Measurements from ENCODE around the gene CD4.
A peak's percentile ranks its signal among the peaks of the same experiment; 100 is the strongest.

CD4 gene

DNA sequence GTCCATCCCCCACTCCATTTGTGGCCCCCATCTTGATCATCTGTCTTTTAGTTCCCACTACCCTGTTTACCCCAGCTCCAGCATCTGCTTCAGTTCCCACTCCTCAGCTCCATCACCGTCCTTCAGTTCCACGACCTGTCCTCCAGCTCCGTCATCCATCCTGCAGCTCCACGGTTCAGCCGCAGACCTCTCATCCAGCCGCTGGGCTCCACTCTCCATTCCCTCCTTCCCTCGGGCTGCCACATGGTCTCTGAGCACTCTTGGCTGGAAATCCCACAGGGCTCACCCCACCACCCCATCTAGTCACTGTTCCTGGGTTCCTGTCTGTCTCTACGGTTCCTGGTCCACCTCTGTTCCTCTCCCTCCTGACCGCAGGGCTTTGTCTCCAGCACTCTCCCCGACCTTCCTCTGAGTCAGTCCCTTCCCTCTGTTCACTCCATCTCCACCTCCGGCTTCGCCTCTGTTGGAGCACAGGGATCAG is 35.6 kb downstream of the CD4 start:
- H3K27ac Mint-ChIP-seq, result peak overlapping the region; percentile 54 to 84 (median 73)
- H3K9me3 Mint-ChIP-seq, result no peaks in the 10 kb centered on the region
- H3K4me3 Mint-ChIP-seq, result peak overlapping the region; percentile 22 to 78 (median 45)
- TF ChIP-seq CTCF (IDR thresholded peaks at IDR 0.05; ENCODE audit: unreplicated experiment in 3 of 3), result no peak
- H3K4me1 Mint-ChIP-seq, result peaks cover 56% of the 10 kb centered on the region
- peaks cover 4% of the 10 kb centered on the region for H3K36me3 Mint-ChIP-seq (ENCODE audit: low read depth)
- peaks cover 3% of the 10 kb centered on the region for H3K27me3 Mint-ChIP-seq (ENCODE audit: low read depth)

- peak overlapping the region; percentile 70 to 78 (median 73) for H3K4me3 Mint-ChIP-seq
- peak; percentile 85 to 92 (median 90) for TF ChIP-seq CTCF (IDR thresholded peaks at IDR 0.05; ENCODE audit: unreplicated experiment in 3 of 3)
- H3K4me1 Mint-ChIP-seq, result peaks cover 54% of the 10 kb centered on the region
- peak overlapping the region; percentile 54 to 84 (median 73) for H3K27ac Mint-ChIP-seq
- peaks cover 4% of the 10 kb centered on the region for H3K36me3 Mint-ChIP-seq (ENCODE audit: low read depth)
- no peaks in the 10 kb centered on the region for H3K9me3 Mint-ChIP-seq
- peaks cover 3% of the 10 kb centered on the region for H3K27me3 Mint-ChIP-seq (ENCODE audit: low read depth)
These were observed 36.2 kb downstream of the CD4 start for GRCh38 chr12:6825398-6826124.

DNA sequence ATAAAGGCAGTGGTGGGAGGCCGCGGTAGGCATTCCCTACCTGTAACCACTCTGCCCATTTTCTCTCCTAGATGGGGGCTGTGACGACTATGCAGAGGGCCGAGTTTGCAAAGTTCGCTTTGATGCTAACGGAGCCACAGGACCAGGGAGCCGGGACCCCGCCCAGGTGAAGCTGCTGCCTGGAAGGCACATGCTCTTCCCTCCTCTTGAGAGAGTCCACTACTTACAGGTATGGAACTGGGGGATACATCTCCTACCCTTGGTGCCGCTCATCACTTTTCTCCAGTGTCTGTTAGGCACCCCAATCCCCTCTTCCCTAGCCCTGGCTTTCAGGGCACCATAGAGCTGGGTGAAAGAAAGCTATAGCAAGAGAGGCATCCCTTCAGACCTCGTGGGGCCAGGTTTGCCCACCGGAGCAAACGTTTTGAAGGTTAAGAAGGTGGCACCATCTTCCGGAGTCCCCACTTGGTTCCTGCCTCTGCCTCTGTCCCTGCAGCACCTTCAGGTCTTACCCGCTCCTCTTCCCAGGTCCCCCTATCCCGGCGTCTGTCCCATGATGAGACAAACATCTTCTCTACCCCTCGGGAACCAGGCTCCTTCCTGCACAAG is 36.9 kb downstream of the CD4 start:
- peaks cover 9% of the 10 kb centered on the region for H3K36me3 Mint-ChIP-seq (ENCODE audit: low read depth)
- H3K27ac Mint-ChIP-seq, result peak overlapping the region; percentile 54 to 84 (median 73)
- H3K9me3 Mint-ChIP-seq, result no peaks in the 10 kb centered on the region
- no peak for TF ChIP-seq CTCF (IDR thresholded peaks at IDR 0.05; ENCODE audit: unreplicated experiment in 3 of 3)
- H3K27me3 Mint-ChIP-seq (ENCODE audit: low read depth), result peaks cover 3% of the 10 kb centered on the region
- H3K4me1 Mint-ChIP-seq, result peaks cover 52% of the 10 kb centered on the region
- peak overlapping the region; percentile 62 to 78 (median 73) for H3K4me3 Mint-ChIP-seq

DNA sequence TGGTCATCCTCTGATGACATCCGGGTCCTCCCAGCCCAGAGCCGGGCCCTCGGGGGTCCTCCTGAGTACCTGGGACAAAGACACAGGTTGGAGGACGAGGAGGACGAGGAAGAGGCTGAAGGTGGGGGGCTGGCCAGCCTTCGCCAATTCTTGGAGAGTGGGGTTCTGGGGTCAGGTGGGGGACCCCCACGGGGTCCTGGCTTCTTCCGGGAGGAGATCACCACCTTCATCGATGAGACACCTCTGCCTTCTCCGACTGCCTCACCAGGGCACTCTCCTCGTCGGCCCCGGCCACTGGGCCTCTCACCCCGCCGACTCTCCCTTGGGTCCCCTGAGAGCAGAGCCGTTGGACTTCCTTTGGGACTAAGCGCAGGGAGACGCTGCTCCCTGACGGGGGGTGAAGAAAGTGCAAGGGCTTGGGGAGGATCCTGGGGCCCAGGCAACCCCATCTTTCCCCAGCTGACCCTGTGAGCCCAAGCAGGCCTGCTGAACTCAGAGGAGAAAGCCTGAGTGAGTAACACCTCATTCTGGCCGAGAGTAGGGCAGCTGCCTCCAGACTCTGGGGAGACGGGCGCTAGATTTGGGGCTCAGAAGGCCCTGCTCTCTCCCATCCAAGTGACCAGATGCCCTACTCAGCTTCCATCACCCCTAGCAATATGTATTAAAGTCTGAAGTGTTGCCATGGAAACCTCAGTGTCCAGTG is 37.6 kb downstream of the CD4 start:
- Mint-ChIP-seq H3K36me3 (ENCODE audit: low read depth) (peaks cover 16% of the 10 kb centered on the region), H3K9me3 (no peaks in the 10 kb centered on the region), H3K27me3 (ENCODE audit: low read depth) (peaks cover 3% of the 10 kb centered on the region), H3K4me3 (peak overlapping the region; percentile 81 to 89 (median 88)), H3K4me1 (peaks cover 50% of the 10 kb centered on the region), H3K27ac (peak overlapping the region; percentile 93 to 96 (median 94))
- no peak for TF ChIP-seq CTCF (IDR thresholded peaks at IDR 0.05; ENCODE audit: unreplicated experiment in 3 of 3)

DNA sequence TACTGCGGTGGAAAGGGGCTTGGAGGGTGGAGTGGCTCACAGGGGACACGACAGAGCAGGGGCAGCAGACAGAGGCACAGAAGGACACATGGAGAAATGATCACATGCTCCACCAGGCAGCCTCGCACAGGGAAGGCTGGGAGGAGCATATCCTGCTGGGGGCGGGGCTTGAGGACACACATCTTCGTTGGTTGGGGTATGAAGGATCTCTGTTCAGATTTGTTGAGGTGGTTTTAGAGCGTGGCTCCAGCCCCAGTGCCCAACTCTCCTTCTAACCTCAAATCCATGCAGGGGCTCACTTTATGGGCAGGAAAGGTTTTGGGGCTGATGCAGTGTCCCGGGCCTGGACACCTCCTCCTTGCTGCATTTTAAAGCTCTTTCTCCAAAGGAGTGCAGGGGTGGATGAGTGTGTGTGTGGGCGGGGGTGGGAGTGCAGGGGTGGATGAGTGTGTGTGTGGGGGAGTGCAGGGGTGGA is 38.1 kb downstream of the CD4 start:
- Mint-ChIP-seq H3K4me1 (peaks cover 50% of the 10 kb centered on the region), H3K4me3 (peak overlapping the region; percentile 81 to 89 (median 88)), H3K27ac (peak overlapping the region; percentile 93 to 96 (median 94)), H3K36me3 (ENCODE audit: low read depth) (peaks cover 21% of the 10 kb centered on the region), H3K27me3 (ENCODE audit: low read depth) (peaks cover 3% of the 10 kb centered on the region), H3K9me3 (no peaks in the 10 kb centered on the region)
- TF ChIP-seq CTCF (IDR thresholded peaks at IDR 0.05; ENCODE audit: unreplicated experiment in 3 of 3), result no peak
